WTC11 (cell line): ENCODE results near the gene GXYLT2.

Source experiments
- ATF6 ChIP-seq: sonication (generic); formaldehyde crosslinking; IDR thresholded peaks from 2 replicates; pipeline ENCODE4 v1.8.1; 2023; ENCODE audit warnings: mild to moderate bottlenecking, missing genetic modification reagents
- CBFB ChIP-seq: sonication (generic); formaldehyde crosslinking; IDR thresholded peaks from 2 replicates; pipeline ENCODE4 v1.8.1; 2022; ENCODE audit warnings: mild to moderate bottlenecking, low read depth, missing genetic modification reagents
- CTCF ChIP-seq: fragments of 200-600 bp; IDR thresholded peaks from 2 replicates; pipeline ENCODE4 v1.8.0; 2022; ENCODE audit warnings: antibody characterized with exemption
- ESRRA ChIP-seq: sonication (generic); formaldehyde crosslinking; IDR thresholded peaks from 2 replicates; pipeline ENCODE4 v1.8.1; 2022; ENCODE audit warnings: mild to moderate bottlenecking, missing genetic modification reagents, borderline replicate concordance
- FOXJ3 ChIP-seq: sonication (generic); formaldehyde crosslinking; IDR thresholded peaks from 2 replicates; pipeline ENCODE4 v1.9.0; 2021; ENCODE audit warnings: missing genetic modification reagents, mild to moderate bottlenecking, borderline replicate concordance
- JUN ChIP-seq: sonication (generic); formaldehyde crosslinking; IDR thresholded peaks from 2 replicates; pipeline ENCODE4 v1.8.0; 2023; ENCODE audit warnings: mild to moderate bottlenecking, missing genetic modification reagents
- MAX ChIP-seq: sonication (generic); formaldehyde crosslinking; IDR thresholded peaks from 2 replicates; pipeline ENCODE4 v1.8.0; 2022; ENCODE audit warnings: mild to moderate bottlenecking, missing genetic modification reagents
- RELA ChIP-seq: sonication (generic); formaldehyde crosslinking; IDR thresholded peaks from 2 replicates; pipeline ENCODE4 v1.8.1; 2022; ENCODE audit warnings: missing genetic modification reagents, mild to moderate bottlenecking, borderline replicate concordance
- USF1 ChIP-seq: sonication (generic); formaldehyde crosslinking; IDR thresholded peaks from 2 replicates; pipeline ENCODE4 v1.8.0; 2022; ENCODE audit warnings: mild to moderate bottlenecking, missing genetic modification reagents

- TF ChIP-seq CTCF (no peak), CBFB (CRISPR knock-in tag) (no peak), RELA (CRISPR knock-in tag) (no peak), MAX (CRISPR knock-in tag) (no peak), FOXJ3 (CRISPR knock-in tag) (no peak), USF1 (no peak), ESRRA (no peak), ATF6 (CRISPR knock-in tag) (no peak), JUN (CRISPR knock-in tag) (no peak)
Measured at GRCh38 chr3:72919520-72919919, 31.7 kb downstream of the GXYLT2 start.
